SK-N-SH (cell line): ENCODE results near the gene ABHD11. TPM values are rescaled to one million over a fixed set of nuclear protein-coding genes. Genes with fewer than 3 reads are reported as not detected.
"Not testable (repeated sequence)": the region's sequence is repeated elsewhere in the genome, so short reads cannot be mapped to it uniquely, and the experiment has no call there.

Experiments used
- CTCF ChIA-PET: fragments of 300-600, 350-600 bp; formaldehyde crosslinking; extraction: SDS; loops from one replicate; lab custom pipeline; 2021; lab: Yijun Ruan, JAX
- POLR2A ChIA-PET: fragments of 350-600 bp; sonication (Branson Sonifier 250); formaldehyde crosslinking; extraction: SDS; loops from one replicate; lab custom pipeline; 2020; ENCODE audit warnings: antibody characterized with exemption, inconsistent platforms; lab: Yijun Ruan, JAX
- DNase-seq: peaks from one replicate; pipeline ENCODE4 v3.0.0; 2012
- H2AFZ ChIP-seq: fragments of 200-600 bp; sonication (generic); 2 replicates; pipeline ENCODE4 v1.8.1; 2016; ENCODE audit warnings: antibody characterized with exemption, mild to moderate bottlenecking, low read depth
- H3F3A ChIP-seq: fragments of 200-600 bp; sonication (generic); replicated peaks from 2 replicates; pipeline ENCODE3; 2016; ENCODE audit warnings: antibody characterized with exemption, mild to moderate bottlenecking; ENCODE audit not compliant: insufficient read depth
- H3K27ac ChIP-seq, 2 experiments: fragments of 200-500 bp in 1 of 2; fragments of 200-600 bp in 1 of 2; sonication (Bioruptor generic) in 1 of 2; sonication (generic), shearing (Covaris generic) in 1 of 2; 2 replicates each; pipeline versions ENCODE4 v1.5.1 to v1.6.1; 2014 to 2016; ENCODE audit warnings: low read depth in 2 of 2, inconsistent platforms in 1 of 2, low read length in 1 of 2, mild to moderate bottlenecking in 1 of 2, mixed read lengths in 1 of 2
- H3K27me3 ChIP-seq: fragments of 200-600 bp; sonication (generic), shearing (Covaris generic); 2 replicates; pipeline ENCODE4 v1.6.1; 2016; ENCODE audit warnings: mixed run types; ENCODE audit not compliant: insufficient read depth
- H3K36me3 ChIP-seq, 2 experiments: fragments of 200-500 bp in 1 of 2; fragments of 200-600 bp in 1 of 2; sonication (Bioruptor generic) in 1 of 2; sonication (generic) in 1 of 2; replicated peaks in 1 of 2; 2 replicates each; pipeline versions ENCODE3 to v1.5.1; 2014 to 2016; ENCODE audit warnings: low read length in 1 of 2, mild to moderate bottlenecking in 1 of 2; ENCODE audit not compliant: insufficient read depth in 2 of 2, control insufficient read depth in 1 of 2
- H3K4me1 ChIP-seq, 2 experiments: fragments of 200-500 bp in 1 of 2; fragments of 200-600 bp in 1 of 2; sonication (Bioruptor generic) in 1 of 2; sonication (generic), shearing (Covaris generic) in 1 of 2; 2 replicates each; pipeline versions ENCODE4 v1.5.1 to v1.6.1; 2014 to 2016; ENCODE audit warnings: low read depth in 1 of 2, low read length in 1 of 2, mixed run types in 1 of 2; ENCODE audit not compliant: insufficient read depth in 2 of 2, control insufficient read depth in 1 of 2
- H3K4me2 ChIP-seq: fragments of 200-600 bp; sonication (generic), shearing (Covaris generic); 2 replicates; pipeline ENCODE4 v1.6.1; 2017; ENCODE audit warnings: mixed run types
- H3K4me3 ChIP-seq, 2 experiments: fragments of 200-500 bp in 1 of 2; fragments of 200-600 bp in 1 of 2; sonication (Bioruptor generic) in 1 of 2; sonication (generic), shearing (Covaris generic) in 1 of 2; 2 replicates each; pipeline versions ENCODE4 v1.5.1 to v1.8.1; 2014 to 2016; ENCODE audit warnings: low read depth in 2 of 2, inconsistent platforms in 1 of 2, low read length in 1 of 2, mild to moderate bottlenecking in 1 of 2, mixed read lengths in 1 of 2, moderate library complexity in 1 of 2
- H3K79me2 ChIP-seq: fragments of 200-600 bp; sonication (generic); 2 replicates; pipeline ENCODE4 v1.8.1; 2017; ENCODE audit warnings: mild to moderate bottlenecking; ENCODE audit not compliant: insufficient read depth
- H3K9ac ChIP-seq: fragments of 200-600 bp; sonication (generic); 2 replicates; pipeline ENCODE4 v1.6.1; 2017; ENCODE audit warnings: mixed run types
- H3K9me2 ChIP-seq: fragments of 200-600 bp; sonication (generic); 2 replicates; pipeline ENCODE4 v1.6.1; 2017; ENCODE audit warnings: mixed run types
- H3K9me3 ChIP-seq: fragments of 200-600 bp; sonication (generic); 2 replicates; pipeline ENCODE4 v1.6.1; 2017; ENCODE audit warnings: mixed run types, mild to moderate bottlenecking, moderate library complexity
- H4K20me1 ChIP-seq: fragments of 200-600 bp; sonication (generic); 2 replicates; pipeline ENCODE4 v1.6.1; 2017; ENCODE audit warnings: mild to moderate bottlenecking, mixed run types; ENCODE audit not compliant: insufficient read depth
- ELF1 ChIP-seq: IDR thresholded peaks from 2 replicates; pipeline ENCODE4 v1.4.0; 2012
- EP300 ChIP-seq, 2 experiments: IDR thresholded peaks; 2 replicates each; pipeline versions ENCODE4 v1.4.0 to v1.6.1; 2012; ENCODE audit warnings: borderline replicate concordance in 1 of 2, low read depth in 1 of 2, low read length in 1 of 2
- EZH2phosphoT487 ChIP-seq: fragments of 200-600 bp; sonication (generic); IDR thresholded peaks from 2 replicates; pipeline ENCODE4 v1.6.1; 2017; ENCODE audit warnings: low read depth, mixed run types, mild to moderate bottlenecking, antibody characterized with exemption, moderate library complexity, borderline replicate concordance
- FOXM1 ChIP-seq: IDR thresholded peaks from 2 replicates; pipeline ENCODE4 v1.4.0; 2012; ENCODE audit warnings: low read depth, mild to moderate bottlenecking
- MEF2A ChIP-seq: IDR thresholded peaks from 2 replicates; pipeline ENCODE4 v1.4.0; 2012; ENCODE audit warnings: low read depth, borderline replicate concordance
- MXI1 ChIP-seq: IDR thresholded peaks from 2 replicates; pipeline ENCODE4 v1.6.1; 2012; ENCODE audit warnings: mild to moderate bottlenecking, low read depth, low read length, improper control_type of control experiment
- NFIC ChIP-seq: IDR thresholded peaks from 2 replicates; pipeline ENCODE4 v1.4.0; 2012; ENCODE audit warnings: borderline replicate concordance
- PBX3 ChIP-seq: IDR thresholded peaks from 2 replicates; pipeline ENCODE4; 2012
- POLR2AphosphoS5 ChIP-seq: IDR thresholded peaks from 2 replicates; pipeline ENCODE4 v1.6.1; 2012; ENCODE audit warnings: low read depth, low read length
- REST ChIP-seq: IDR thresholded peaks from 2 replicates; pipeline ENCODE4 v1.6.1; 2012; ENCODE audit warnings: mild to moderate bottlenecking, low read depth, low read length, moderate library complexity
- SIN3A ChIP-seq: IDR thresholded peaks from 2 replicates; pipeline ENCODE4 v1.6.1; 2012; ENCODE audit warnings: low read depth, mild to moderate bottlenecking, low read length, moderate library complexity, borderline replicate concordance
- SMC3 ChIP-seq: IDR thresholded peaks from 2 replicates; pipeline ENCODE4 v1.6.1; 2012; ENCODE audit warnings: low read depth, low read length, improper control_type of control experiment
- TCF12 ChIP-seq: IDR thresholded peaks from 2 replicates; pipeline ENCODE4 v1.4.0; 2012
- WGBS: methylation state at CpG from one replicate; pipeline ENCODE4 v1.1.6; 2017; ENCODE audit warnings: low lambda C conversion rate; 5-methylcytosine and 5-hydroxymethylcytosine counted together
- polyA plus RNA-seq, 3 experiments: library from polyadenylated mRNA; depleted of rRNA; stranded (reverse); fragments of >200 nt; gene quantifications; 2 replicates each; pipeline ENCODE4 v1.2.3, GENCODE V29; 2012
- TF ChIP-seq, protein P1 (sequence below): fragments of 150-350 bp; IDR thresholded peaks from 2 replicates; pipeline ENCODE4 v1.6.1; 2017; ENCODE audit warnings: antibody characterized with exemption, low read length, low read depth, borderline replicate concordance

The ABHD11 gene
- polyA plus RNA-seq, 1 of the 3 experiments (the other 2 are of a cell fraction): 29.9 TPM

DNA sequence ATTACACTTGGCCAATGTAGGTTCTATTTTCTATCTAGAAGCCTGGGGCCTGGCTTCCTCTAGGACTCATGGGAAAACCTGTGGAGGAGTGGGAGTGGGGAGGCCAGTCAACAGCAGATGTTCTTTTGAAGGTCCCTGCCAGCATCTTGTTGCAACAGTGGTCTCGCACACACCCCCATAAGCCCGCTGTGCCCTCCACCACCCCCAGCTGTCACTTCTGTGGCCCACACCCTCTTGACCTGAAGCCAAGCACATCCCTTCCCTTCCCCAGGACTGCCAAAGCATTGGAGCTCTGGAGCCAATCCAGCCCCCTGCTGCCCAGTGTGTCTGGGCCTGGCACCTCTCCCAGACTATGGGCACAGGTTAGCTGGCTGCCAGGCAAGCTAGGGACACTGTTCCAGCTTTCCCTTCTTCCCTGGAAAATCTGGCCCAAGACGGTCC, 17.2 kb downstream of the ABHD11 start:
- Histone ChIP-seq H3K4me1 (peaks cover 17 to 23% of the 10 kb centered on the region in 2 experiments; a peak in 3 of 4 replicates), H3K4me3 (no peak overlapping the region), H3K27ac (no peak overlapping the region; a peak in 1 of 4 replicates), H3K9me3 (no peaks in the 10 kb centered on the region), H3K36me3 (peaks cover 0 to 3% of the 10 kb centered on the region in 2 experiments), H3K9me2 (no peaks in the 10 kb centered on the region), H3K4me2 (peak overlapping the region; percentile 20; the same call in 1 of the 2 replicates), H3K27me3 (no peaks in the 10 kb centered on the region), H4K20me1 (peaks cover 18% of the 10 kb centered on the region), H3K79me2 (peaks cover 30% of the 10 kb centered on the region), H3K9ac (no peak overlapping the region), H3F3A (peaks cover 15% of the 10 kb centered on the region), H2AFZ (no peak overlapping the region)
- peak; percentile 25 for DNase-seq
- CTCF ChIA-PET: interaction anchor here (1.0 to 8.6 kb wide), 5 partner anchors 10 to 134 kb away, joined by 3 to 326 read pairs (median 10); partner anchors contain the start of gene ABHD11
- peak; percentile 20; the same call in 1 of the 2 replicates for TF ChIP-seq PBX3
- TF ChIP-seq POLR2AphosphoS5: no peak
- no peak for TF ChIP-seq ELF1
- no peak for TF ChIP-seq MEF2A
- no peak for TF ChIP-seq REST
- no peak for TF ChIP-seq SIN3A
- 0 out of 2 replicates have a peak, but pooled peaks have one; percentile 33 for TF ChIP-seq TCF12
- TF ChIP-seq EZH2phosphoT487: no peak
- TF ChIP-seq, protein P1, sequence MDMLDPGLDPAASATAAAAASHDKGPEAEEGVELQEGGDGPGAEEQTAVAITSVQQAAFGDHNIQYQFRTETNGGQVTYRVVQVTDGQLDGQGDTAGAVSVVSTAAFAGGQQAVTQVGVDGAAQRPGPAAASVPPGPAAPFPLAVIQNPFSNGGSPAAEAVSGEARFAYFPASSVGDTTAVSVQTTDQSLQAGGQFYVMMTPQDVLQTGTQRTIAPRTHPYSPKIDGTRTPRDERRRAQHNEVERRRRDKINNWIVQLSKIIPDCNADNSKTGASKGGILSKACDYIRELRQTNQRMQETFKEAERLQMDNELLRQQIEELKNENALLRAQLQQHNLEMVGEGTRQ: no peak
- TF ChIP-seq FOXM1: no peak
- TF ChIP-seq SMC3: 0 out of 2 replicates have a peak, but pooled peaks have one; percentile 16
- TF ChIP-seq EP300 (IDR thresholded peaks at IDR 0.05; ENCODE audit: borderline replicate concordance in 1 of 2, low read depth in 1 of 2, low read length in 1 of 2): no peak
- no peak for TF ChIP-seq MXI1
- peak; percentile 56 for TF ChIP-seq NFIC
- POLR2A ChIA-PET: interaction anchor here (1.1 kb wide), 1 partner anchor 13 kb away, joined by 5 read pairs; no protein-coding TSS in a partner anchor
- WGBS: 91% methylated on average over 2 of the region's 3 CpGs

GRCh38 chr7:73720443-73720842, 18.2 kb downstream of the ABHD11 start:
- H3K4me3 ChIP-seq, H3K36me3 ChIP-seq, H3K9ac ChIP-seq, POLR2A ChIA-PET, H2AFZ ChIP-seq, H3K27me3 ChIP-seq, H3K9me3 ChIP-seq, H3K27ac ChIP-seq, H3K9me2 ChIP-seq, DNase-seq, H3K4me2 ChIP-seq: not testable (repeated sequence)
- H3K4me1 ChIP-seq: peaks cover 23 to 25% of the 10 kb centered on the region in 2 experiments; a peak in 3 of 4 replicates
- peaks cover 22% of the 10 kb centered on the region for H3F3A ChIP-seq
- H4K20me1 ChIP-seq: peaks cover 28% of the 10 kb centered on the region
- H3K79me2 ChIP-seq: peaks cover 38% of the 10 kb centered on the region
- WGBS: 98% methylated on average over 9 of the region's 9 CpGs
- CTCF ChIA-PET: interaction anchor here (0.9 to 8.6 kb wide), 11 partner anchors 9 to 114 kb away, joined by 3 to 326 read pairs (median 6); partner anchors contain the start of genes ABHD11, MLXIPL and VPS37D
